ENCODE results near the gene FHAD1. TPM values are rescaled to one million over a fixed set of nuclear protein-coding genes. Genes with fewer than 3 reads are reported as not detected.
A peak's percentile ranks its signal among the peaks of the same experiment; 100 is the strongest.

The FHAD1 gene
- total and polyA plus RNA-seq, 2 donors (not counting 3 experiments of a cell fraction or from before 2014, with no cell fraction given) = 0.04 to 0.69 TPM

GRCh38 chr1:15261155-15262002, 14.4 kb downstream of the FHAD1 start:
- Histone ChIP-seq H3K4me2 (ENCODE audit: insufficient read depth, low read length) (peak overlapping the region; percentile 61), H3K9me3 (replicated peaks; ENCODE audit: control insufficient read depth, insufficient read depth, low read length) (no peaks in the 10 kb centered on the region), H3K9me1 (replicated peaks; ENCODE audit: control insufficient read depth, extremely low read depth, insufficient read depth, low read length) (no peaks in the 10 kb centered on the region), H3K4me1 (ENCODE audit: control insufficient read depth, extremely low read depth, insufficient read depth, low read length) (peaks cover 23% of the 10 kb centered on the region), H3K79me2 (ENCODE audit: control insufficient read depth, insufficient read depth, low read length) (no peaks in the 10 kb centered on the region), H3K9ac (replicated peaks; ENCODE audit: extremely low read depth, insufficient read depth, low read length) (peak overlapping the region; percentile 54), H3K27ac (ENCODE audit: insufficient read depth, low read depth, low read length) (peak overlapping the region; percentile 78), H2AFZ (ENCODE audit: low read depth, low read length) (peak overlapping the region; percentile 79), H3K36me3 (ENCODE audit: control insufficient read depth in 2 of 2, extremely low read depth in 1 of 2, insufficient read depth in 2 of 2, low read length in 2 of 2) (no peaks in the 10 kb centered on the region), H3K4me3 (replicated peaks in 1 of 3; ENCODE audit: insufficient read depth in 1 of 3, low read depth in 1 of 3, low read length in 3 of 3) (peak overlapping the region in 2 of 3 experiments; percentile 6 to 25), H3K27me3 (ENCODE audit: control insufficient read depth in 2 of 2, insufficient read depth in 2 of 2, low read length in 2 of 2) (peaks cover 0 to 5% of the 10 kb centered on the region in 2 experiments), H4K20me1 (replicated peaks; ENCODE audit: control insufficient read depth, extremely low read depth, insufficient read depth, low read length) (no peaks in the 10 kb centered on the region)
- DNase-seq (ENCODE audit: low read depth, low spot score) (peak; percentile 74), FAIRE-seq (peak; percentile 91)
- ChIA-PET CTCF (interaction anchor here (0.7 to 4.3 kb wide), 10 partner anchors 10 to 138 kb away, joined by 3 to 33 read pairs (median 4); partner anchors contain the start of genes FHAD1 and TMEM51), POLR2A (no interaction called here)
- intact Hi-C loops (cut with micrococcal nuclease) = loop anchor here (1.0 to 2.0 kb wide), 6 partner anchors 15 to 253 kb away; partner anchors contain the start of gene FHAD1
- BruUV-seq (replicated peaks) = TSS peak; percentile 89
- TF ChIP-seq FOS (IDR thresholded peaks at IDR 0.05; ENCODE audit: borderline replicate concordance, insufficient read depth, low read length) (peak; percentile 75), EZH2 (IDR thresholded peaks at IDR 0.05; ENCODE audit: borderline replicate concordance, low read depth, low read length, severe bottlenecking) (no peak), CTCF (IDR thresholded peaks at IDR 0.05; ENCODE audit: extremely low read depth in 1 of 2, insufficient read depth in 1 of 2, low read depth in 1 of 2, low read length in 2 of 2) (no peak), MYC (IDR thresholded peaks at IDR 0.05; ENCODE audit: low read depth, low read length) (peak; percentile 72), GATA2 (IDR thresholded peaks at IDR 0.05; ENCODE audit: insufficient read depth, insufficient read length, low read depth, low read length) (no peak), POLR2AphosphoS5 (IDR thresholded peaks at IDR 0.05; ENCODE audit: insufficient read depth, low read depth, low read length) (peak; percentile 33), JUN (IDR thresholded peaks at IDR 0.05; ENCODE audit: borderline replicate concordance, insufficient read depth, insufficient read length, low read depth) (peak; percentile 64), POLR2A (IDR thresholded peaks at IDR 0.05; ENCODE audit: low read depth, low read length) (no peak), MAX (IDR thresholded peaks at IDR 0.05; ENCODE audit: insufficient read depth, insufficient read length) (no peak)
- dilution Hi-C loops (cut with MboI; ENCODE audit: extremely low pct_ligation_motif_present, low sequenced_read_pairs) = no loop called here

Data from endothelial cell of umbilical vein (primary cell).